ENCODE results near the gene AADACL4.

The AADACL4 gene

DNA sequence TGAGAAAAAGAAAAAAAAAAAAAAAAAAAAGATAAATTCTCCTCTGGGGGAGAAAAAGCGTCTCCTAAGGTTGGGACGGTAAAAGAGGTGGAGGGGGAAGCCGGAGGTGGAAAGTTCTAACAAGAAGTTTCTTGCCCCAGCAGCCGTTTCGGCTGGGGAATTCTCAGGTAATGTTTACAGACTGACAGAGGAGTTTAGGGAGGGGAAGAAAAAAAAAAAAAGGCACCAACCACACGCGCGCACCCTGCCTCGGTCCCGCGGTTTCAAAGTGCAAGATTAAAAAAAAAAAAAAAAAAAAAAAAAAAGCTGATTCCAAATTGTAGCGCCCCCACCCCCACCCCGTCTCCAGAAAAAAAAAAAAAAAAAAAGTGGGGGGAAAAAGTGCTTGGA lies 26.4 kb upstream of the AADACL4 start:
- peak; percentile 70 for DNase-seq
- TF ChIP-seq POLR2A (IDR thresholded peaks at IDR 0.05; ENCODE audit: low read length) (no peak), GATA1 (IDR thresholded peaks at IDR 0.05; ENCODE audit: low read depth, low read length) (no peak)

GRCh38 chr1:12617901-12618660 lies 25.8 kb upstream of the AADACL4 start, which contains the start of gene DHRS3:
TSS of gene DHRS3 (minus strand) at chr1:12618210. CDS start at chr1:12617348, 862 bp downstream.
- no peak for TF ChIP-seq GATA1 (IDR thresholded peaks at IDR 0.05; ENCODE audit: low read depth, low read length)
- peak; percentile 38 for TF ChIP-seq POLR2A (IDR thresholded peaks at IDR 0.05; ENCODE audit: low read length)
- peak; percentile 81 to 86 for DNase-seq

GRCh38 chr1:12618661-12618964 lies 25.3 kb upstream of the AADACL4 start:
- TF ChIP-seq GATA1 (IDR thresholded peaks at IDR 0.05; ENCODE audit: low read depth, low read length): no peak
- TF ChIP-seq POLR2A (IDR thresholded peaks at IDR 0.05; ENCODE audit: low read length): no peak
- DNase-seq: peak in 1 of 2 experiments; percentile 51

GRCh38 chr1:12618965-12619791 lies 24.7 kb upstream of the AADACL4 start:
- TF ChIP-seq GATA1 (IDR thresholded peaks at IDR 0.05; ENCODE audit: low read depth, low read length) (no peak), POLR2A (IDR thresholded peaks at IDR 0.05; ENCODE audit: low read length) (no peak)
- DNase-seq: peak; percentile 57 to 65

DNA sequence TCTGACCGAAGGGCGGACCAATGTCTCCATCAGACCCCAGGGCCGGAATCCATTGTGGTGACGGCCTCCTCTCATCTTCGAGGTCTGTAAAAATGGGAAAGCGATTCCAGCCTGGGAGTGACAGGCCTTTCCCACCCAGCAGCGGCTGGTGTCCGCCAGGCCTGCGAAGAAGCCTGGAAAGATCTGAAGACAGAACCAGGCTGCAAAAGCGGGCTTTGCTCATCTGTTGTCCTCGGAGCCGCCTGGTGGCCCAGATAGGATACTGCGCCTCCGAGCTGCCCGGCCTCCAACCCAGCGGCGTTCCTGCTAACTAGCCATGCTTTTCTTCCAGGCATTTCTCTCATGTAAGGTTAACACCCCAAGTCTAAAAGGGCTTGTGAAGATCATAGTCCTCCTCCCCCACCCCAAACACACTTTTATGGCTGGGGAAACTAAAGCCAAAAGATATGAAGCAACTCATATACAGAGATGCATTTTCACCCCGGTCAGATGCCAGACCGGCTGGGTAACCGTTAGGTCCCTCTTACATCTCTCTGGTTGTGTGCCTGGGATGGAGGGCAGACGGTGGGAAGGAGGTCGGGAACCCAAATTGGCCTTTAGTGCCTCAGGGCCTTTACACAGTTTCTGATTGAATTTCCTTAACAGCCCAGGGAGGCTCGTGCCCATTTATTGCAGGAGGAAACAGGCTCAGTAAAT lies 23.9 kb upstream of the AADACL4 start:
- TF ChIP-seq GATA1 (IDR thresholded peaks at IDR 0.05; ENCODE audit: low read depth, low read length) (no peak), POLR2A (IDR thresholded peaks at IDR 0.05; ENCODE audit: low read length) (no peak)
- peak; percentile 76 to 87 for DNase-seq

DNA sequence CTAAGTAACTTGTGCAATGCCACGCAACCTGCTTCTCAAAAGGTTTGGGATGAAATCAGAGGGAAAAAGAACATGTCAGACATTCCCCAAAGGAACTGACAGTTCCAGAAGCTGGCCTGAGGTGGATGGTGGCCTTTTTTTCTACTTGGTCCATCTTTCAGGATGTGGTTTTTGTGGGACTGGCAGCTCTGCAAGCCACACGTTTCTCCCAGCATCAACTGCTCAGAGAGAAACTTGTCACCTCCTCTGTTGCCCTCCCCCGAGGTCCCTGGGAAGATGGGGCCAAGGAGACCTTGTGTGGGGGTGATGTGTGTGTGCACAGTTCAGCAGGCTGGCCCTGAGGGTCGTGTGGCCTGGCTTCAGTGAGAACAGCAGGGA lies 23.4 kb upstream of the AADACL4 start:
- TF ChIP-seq POLR2A (IDR thresholded peaks at IDR 0.05; ENCODE audit: low read length): no peak
- DNase-seq: no peak

GRCh38 chr1:12620931-12621330 lies 23.0 kb upstream of the AADACL4 start:
- TF ChIP-seq POLR2A (IDR thresholded peaks at IDR 0.05; ENCODE audit: low read length): no peak
- no peak for TF ChIP-seq GATA1 (IDR thresholded peaks at IDR 0.05; ENCODE audit: low read depth, low read length)
- DNase-seq: no peak

DNA sequence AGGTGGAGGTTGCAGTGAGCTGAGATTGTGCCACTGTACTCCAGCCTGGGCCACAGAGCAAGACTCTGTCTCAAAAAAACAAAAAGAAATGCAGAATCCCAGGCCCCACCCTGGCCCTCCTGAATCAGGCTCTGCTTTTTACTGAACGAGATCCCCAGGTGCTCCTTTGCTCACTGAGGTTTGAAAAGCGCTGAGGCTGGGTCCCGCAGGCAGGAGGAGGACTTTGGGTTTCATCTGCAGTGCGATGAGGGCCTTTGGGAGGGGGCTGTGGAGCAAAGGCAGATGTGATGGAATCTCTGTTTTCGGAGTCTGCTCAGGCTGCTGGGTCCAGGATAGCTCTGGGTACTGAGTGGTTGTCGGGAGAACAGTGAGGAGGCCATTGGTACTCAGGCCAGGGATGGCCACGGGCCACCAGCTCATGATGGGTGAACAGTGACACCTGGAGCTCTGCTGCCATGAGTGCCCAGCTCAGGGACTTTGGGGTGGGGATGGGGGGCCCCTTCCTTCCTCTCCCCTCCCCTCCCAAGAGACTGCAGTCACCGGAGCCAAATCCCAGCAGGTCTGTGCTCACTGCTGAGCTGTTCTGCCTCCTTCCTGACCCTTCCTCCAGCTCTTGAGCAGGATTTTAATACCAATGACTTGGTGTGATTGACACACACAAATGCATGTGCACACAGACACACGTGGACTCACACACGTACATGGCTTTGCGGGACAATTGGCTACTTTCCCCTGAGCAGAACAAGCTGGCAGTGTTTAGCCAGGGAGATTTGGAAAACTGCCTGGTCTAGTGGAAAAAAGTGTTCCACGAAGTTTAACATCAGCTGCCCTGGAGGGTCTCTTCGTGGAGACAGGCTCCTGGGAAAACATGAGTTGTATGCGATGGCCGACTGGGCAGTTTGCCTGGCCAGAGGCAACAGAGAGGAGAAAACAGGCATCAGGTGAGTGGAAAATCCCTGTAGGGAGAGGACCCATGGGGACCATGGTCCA lies 22.2 kb upstream of the AADACL4 start:
- TF ChIP-seq GATA1 (IDR thresholded peaks at IDR 0.05; ENCODE audit: low read depth, low read length) (no peak), POLR2A (IDR thresholded peaks at IDR 0.05; ENCODE audit: low read length) (no peak)
- no peak for DNase-seq

GRCh38 chr1:12622506-12622905 lies 21.4 kb upstream of the AADACL4 start:
- no peak for DNase-seq
- TF ChIP-seq POLR2A (IDR thresholded peaks at IDR 0.05; ENCODE audit: low read length): no peak
- TF ChIP-seq GATA1 (IDR thresholded peaks at IDR 0.05; ENCODE audit: low read depth, low read length): no peak

DNA sequence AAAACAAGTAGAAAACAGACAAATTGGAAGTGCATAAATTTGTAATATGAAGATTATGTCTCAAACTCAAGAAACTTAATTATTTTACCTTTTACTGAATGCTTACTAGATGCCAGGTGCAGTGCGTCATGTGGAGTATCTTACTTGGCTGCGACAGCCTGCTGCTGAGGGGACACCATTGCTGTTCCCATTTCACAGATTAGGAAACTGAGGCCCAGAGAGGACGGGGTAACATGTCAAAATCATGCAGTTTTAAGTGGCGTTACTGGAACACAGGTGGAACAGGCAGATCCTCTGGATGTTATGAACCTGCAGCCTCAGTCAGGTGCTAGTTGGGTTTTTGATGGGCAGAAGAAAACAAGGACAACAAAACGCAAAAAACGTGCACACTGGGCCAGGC lies 18.6 kb upstream of the AADACL4 start:
- TF ChIP-seq POLR2A (IDR thresholded peaks at IDR 0.05; ENCODE audit: low read length) (no peak), GATA1 (IDR thresholded peaks at IDR 0.05; ENCODE audit: low read depth, low read length) (no peak)
- DNase-seq: no peak

DNA sequence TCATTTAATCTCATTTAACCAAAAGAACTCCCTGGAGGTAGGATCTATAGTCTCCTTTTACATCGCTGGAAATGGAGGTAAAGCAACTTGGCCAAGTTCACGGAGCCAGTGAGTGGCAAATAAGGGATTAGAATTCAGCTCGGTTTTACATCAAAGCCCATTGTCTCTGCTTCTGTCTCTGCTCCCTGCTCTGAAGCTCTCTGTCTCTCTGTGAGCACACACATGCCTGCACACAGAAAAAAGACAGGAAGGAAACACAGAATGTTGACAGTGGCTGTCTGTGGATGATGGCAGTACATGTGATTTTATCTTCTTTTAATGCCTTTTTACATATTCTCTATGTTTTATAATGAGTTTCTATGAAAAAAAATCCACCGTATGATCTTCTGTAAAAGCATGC lies 17.0 kb upstream of the AADACL4 start:
- no peak for TF ChIP-seq POLR2A (IDR thresholded peaks at IDR 0.05; ENCODE audit: low read length)
- no peak for DNase-seq

- no peak for TF ChIP-seq GATA1 (IDR thresholded peaks at IDR 0.05; ENCODE audit: low read depth, low read length)
- no peak for TF ChIP-seq POLR2A (IDR thresholded peaks at IDR 0.05; ENCODE audit: low read length)
- no peak for DNase-seq
Measured at GRCh38 chr1:12627296-12627695, 16.6 kb upstream of the AADACL4 start.

DNA sequence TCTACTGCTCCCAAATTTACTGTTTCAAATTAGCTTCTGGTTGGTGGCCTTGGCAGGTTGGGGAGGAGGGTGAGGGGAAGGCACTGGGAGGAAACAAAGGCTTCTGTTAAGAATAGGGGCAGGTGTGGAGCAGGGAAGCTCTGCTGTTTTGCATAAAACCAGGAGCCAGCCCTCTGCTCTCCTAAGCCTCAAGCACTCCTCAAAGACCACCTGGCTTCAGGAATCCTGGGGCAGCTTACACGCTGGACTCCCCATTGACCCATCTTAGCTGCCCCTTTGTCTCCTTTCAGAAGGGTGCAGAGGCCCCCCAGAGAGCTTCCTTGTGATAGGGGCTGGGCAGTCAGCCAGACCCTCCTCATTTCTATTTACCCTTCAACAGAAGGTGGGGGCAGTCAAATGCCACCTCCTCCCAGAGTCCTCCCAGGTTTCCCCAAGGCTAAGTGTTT lies 14.4 kb upstream of the AADACL4 start:
- DNase-seq: no peak

More for the DNA sequence above, 14.4 kb upstream of the AADACL4 start:
- TF ChIP-seq GATA1 (IDR thresholded peaks at IDR 0.05; ENCODE audit: low read depth, low read length) (no peak), POLR2A (IDR thresholded peaks at IDR 0.05; ENCODE audit: low read length) (no peak)
